HepG2 (cell line): Measurements from ENCODE around the gene TIGD6. TPM values are rescaled to one million over a fixed set of nuclear protein-coding genes. Genes with fewer than 3 reads are reported as not detected.
A peak's percentile ranks its signal among the peaks of the same experiment; 100 is the strongest.

Experiments used
- BORCS8-MEF2B ChIP-seq: sonication (generic); formaldehyde crosslinking; IDR thresholded peaks from 2 replicates; pipeline ENCODE4 v1.8.0; 2022; ENCODE audit warnings: mild to moderate bottlenecking, missing genetic modification reagents
- FIP1L1 ChIP-seq: fragments of 200-400 bp; formaldehyde crosslinking; IDR thresholded peaks from 2 replicates; pipeline ENCODE4 v1.6.1; 2018; ENCODE audit warnings: low read depth, mild to moderate bottlenecking, low read length, moderate library complexity, borderline replicate concordance; ENCODE audit not compliant: insufficient read depth
- GRHL1 ChIP-seq: sonication (generic); formaldehyde crosslinking; conservative IDR thresholded peaks from 2 replicates; pipeline ENCODE4 v1.8.0; 2022; ENCODE audit warnings: missing genetic modification reagents
- HNF4A ChIP-seq: sonication (generic); formaldehyde crosslinking; IDR thresholded peaks from 2 replicates; pipeline ENCODE4 v1.4.0; 2020; ENCODE audit warnings: missing genetic modification reagents
- PCBP2 ChIP-seq: fragments of 200-400 bp; formaldehyde crosslinking; optimal IDR thresholded peaks from 2 replicates; pipeline ENCODE3; 2018; ENCODE audit warnings: low read length, low read depth; ENCODE audit not compliant: poor library complexity, severe bottlenecking
- RELA ChIP-seq: sonication (generic); formaldehyde crosslinking; IDR thresholded peaks from 2 replicates; pipeline ENCODE4 v1.4.0; 2020; ENCODE audit warnings: missing genetic modification reagents
- TAF15 ChIP-seq: fragments of 200-400 bp; formaldehyde crosslinking; IDR thresholded peaks from one replicate; pipeline ENCODE4 v1.6.1; 2018; ENCODE audit warnings: mild to moderate bottlenecking, low read depth, low read length; ENCODE audit not compliant: poor library complexity, severe bottlenecking
- WIZ ChIP-seq: sonication (generic); formaldehyde crosslinking; IDR thresholded peaks from 2 replicates; pipeline ENCODE4 v1.5.1; 2020; ENCODE audit warnings: mild to moderate bottlenecking, missing genetic modification reagents
- ZNF264 ChIP-seq: sonication (generic); formaldehyde crosslinking; IDR thresholded peaks from 2 replicates; pipeline ENCODE4 v1.4.0; 2020; ENCODE audit warnings: missing genetic modification reagents
- ZNF317 ChIP-seq: sonication (generic); formaldehyde crosslinking; IDR thresholded peaks from 2 replicates; pipeline ENCODE4 v1.5.0; 2020; ENCODE audit warnings: mild to moderate bottlenecking, missing genetic modification reagents
- ZNF556 ChIP-seq: sonication (generic); formaldehyde crosslinking; IDR thresholded peaks from 2 replicates; pipeline ENCODE4 v1.4.0; 2020; ENCODE audit warnings: mild to moderate bottlenecking, missing genetic modification reagents, borderline replicate concordance
- ZNF607 ChIP-seq: sonication (generic); formaldehyde crosslinking; IDR thresholded peaks from 2 replicates; pipeline ENCODE4 v1.5.1; 2020; ENCODE audit warnings: missing genetic modification reagents, mild to moderate bottlenecking, borderline replicate concordance
- ZNF670 ChIP-seq: sonication (generic); formaldehyde crosslinking; IDR thresholded peaks from 2 replicates; pipeline ENCODE4 v1.8.0; 2022; ENCODE audit warnings: mild to moderate bottlenecking, missing genetic modification reagents, borderline replicate concordance
- ZNF770 ChIP-seq: sonication (generic); formaldehyde crosslinking; IDR thresholded peaks from 2 replicates; pipeline ENCODE4 v1.5.0; 2020; ENCODE audit warnings: mild to moderate bottlenecking, missing genetic modification reagents
- polyA plus RNA-seq, 8 experiments: library from polyadenylated mRNA; depleted of rRNA in 3 of 8; stranded (reverse) in 7 of 8; unstranded in 1 of 8; fragments of >200 nt; fragmentation: Illumina TruSeq in 4 of 8; extraction: Trizol in 4 of 8; gene quantifications; 2 replicates each; pipeline versions ENCODE4 v1.2.1 to v1.2.3, GENCODE V29; 2011 to 2016; ENCODE audit warnings: low read depth in 4 of 8, missing spikeins in 1 of 8, mixed read lengths in 1 of 8; ENCODE audit not compliant: insufficient read depth in 1 of 8
- total RNA-seq, 5 experiments: library from RNA; depleted of rRNA; stranded (reverse); fragments of >200 nt; fragmentation: Illumina TruSeq; extraction: Trizol; gene quantifications; 2 replicates each; pipeline ENCODE4 v1.2.3, GENCODE V29; 2016; ENCODE audit warnings: low read depth in 1 of 5
- TF ChIP-seq, protein P1 (sequence below): sonication (generic); formaldehyde crosslinking; conservative IDR thresholded peaks from 2 replicates; pipeline ENCODE4 v1.8.0; 2022; ENCODE audit warnings: low read depth, missing genetic modification reagents
- TF ChIP-seq, protein P2 (sequence below): sonication (generic); formaldehyde crosslinking; conservative IDR thresholded peaks from 2 replicates; pipeline ENCODE4 v1.4.0; 2020; ENCODE audit warnings: missing genetic modification reagents
- TF ChIP-seq, protein P3 (sequence below): sonication (generic); formaldehyde crosslinking; IDR thresholded peaks from 2 replicates; pipeline ENCODE4 v1.5.1; 2020; ENCODE audit warnings: missing genetic modification reagents, mild to moderate bottlenecking, borderline replicate concordance

The TIGD6 gene
- total and polyA plus RNA-seq, 2 of the 13 experiments (the other 11 are each of a cell fraction or from before 2014, with no cell fraction given), result 2.1 to 2.9 TPM

GRCh38 chr5:150000256-150000989 is at the start of gene TIGD6, which contains the start of gene HMGXB3 (continued):
- TF ChIP-seq ZNF670 (CRISPR knock-in tag), result peak; percentile 95
- peak; percentile 56 for TF ChIP-seq HNF4A (CRISPR knock-in tag)
- TF ChIP-seq, protein P1, sequence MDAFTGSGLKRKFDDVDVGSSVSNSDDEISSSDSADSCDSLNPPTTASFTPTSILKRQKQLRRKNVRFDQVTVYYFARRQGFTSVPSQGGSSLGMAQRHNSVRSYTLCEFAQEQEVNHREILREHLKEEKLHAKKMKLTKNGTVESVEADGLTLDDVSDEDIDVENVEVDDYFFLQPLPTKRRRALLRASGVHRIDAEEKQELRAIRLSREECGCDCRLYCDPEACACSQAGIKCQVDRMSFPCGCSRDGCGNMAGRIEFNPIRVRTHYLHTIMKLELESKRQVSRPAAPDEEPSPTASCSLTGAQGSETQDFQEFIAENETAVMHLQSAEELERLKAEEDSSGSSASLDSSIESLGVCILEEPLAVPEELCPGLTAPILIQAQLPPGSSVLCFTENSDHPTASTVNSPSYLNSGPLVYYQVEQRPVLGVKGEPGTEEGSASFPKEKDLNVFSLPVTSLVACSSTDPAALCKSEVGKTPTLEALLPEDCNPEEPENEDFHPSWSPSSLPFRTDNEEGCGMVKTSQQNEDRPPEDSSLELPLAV (CRISPR knock-in tag), result no peak
- peak; percentile 86; the same call in 1 of the 2 replicates for TF ChIP-seq ZNF556 (CRISPR knock-in tag)
- TF ChIP-seq GRHL1 (CRISPR knock-in tag), result no peak
- TF ChIP-seq BORCS8-MEF2B (CRISPR knock-in tag), result 0 out of 2 replicates have a peak, but pooled peaks have one; percentile 53
- TF ChIP-seq ZNF264, result peak; percentile 87
- TF ChIP-seq, protein P2, sequence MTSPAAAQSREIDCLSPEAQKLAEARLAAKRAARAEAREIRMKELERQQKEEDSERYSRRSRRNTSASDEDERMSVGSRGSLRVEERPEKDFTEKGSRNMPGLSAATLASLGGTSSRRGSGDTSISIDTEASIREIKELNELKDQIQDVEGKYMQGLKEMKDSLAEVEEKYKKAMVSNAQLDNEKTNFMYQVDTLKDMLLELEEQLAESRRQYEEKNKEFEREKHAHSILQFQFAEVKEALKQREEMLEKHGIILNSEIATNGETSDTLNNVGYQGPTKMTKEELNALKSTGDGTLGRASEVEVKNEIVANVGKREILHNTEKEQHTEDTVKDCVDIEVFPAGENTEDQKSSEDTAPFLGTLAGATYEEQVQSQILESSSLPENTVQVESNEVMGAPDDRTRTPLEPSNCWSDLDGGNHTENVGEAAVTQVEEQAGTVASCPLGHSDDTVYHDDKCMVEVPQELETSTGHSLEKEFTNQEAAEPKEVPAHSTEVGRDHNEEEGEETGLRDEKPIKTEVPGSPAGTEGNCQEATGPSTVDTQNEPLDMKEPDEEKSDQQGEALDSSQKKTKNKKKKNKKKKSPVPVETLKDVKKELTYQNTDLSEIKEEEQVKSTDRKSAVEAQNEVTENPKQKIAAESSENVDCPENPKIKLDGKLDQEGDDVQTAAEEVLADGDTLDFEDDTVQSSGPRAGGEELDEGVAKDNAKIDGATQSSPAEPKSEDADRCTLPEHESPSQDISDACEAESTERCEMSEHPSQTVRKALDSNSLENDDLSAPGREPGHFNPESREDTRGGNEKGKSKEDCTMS (CRISPR knock-in tag), result no peak; the same call in 1 of the 2 replicates
- peak; percentile 80 for TF ChIP-seq WIZ (CRISPR knock-in tag)
- no peak for TF ChIP-seq PCBP2
- peak; percentile 90 for TF ChIP-seq ZNF607 (CRISPR knock-in tag)
- TF ChIP-seq ZNF770 (CRISPR knock-in tag), result peak; percentile 56; the same call in 1 of the 2 replicates
- no peak for TF ChIP-seq FIP1L1
- 0 out of 2 replicates have a peak, but pooled peaks have one; percentile 25 for TF ChIP-seq ZNF317 (CRISPR knock-in tag)
- TF ChIP-seq, protein P3, sequence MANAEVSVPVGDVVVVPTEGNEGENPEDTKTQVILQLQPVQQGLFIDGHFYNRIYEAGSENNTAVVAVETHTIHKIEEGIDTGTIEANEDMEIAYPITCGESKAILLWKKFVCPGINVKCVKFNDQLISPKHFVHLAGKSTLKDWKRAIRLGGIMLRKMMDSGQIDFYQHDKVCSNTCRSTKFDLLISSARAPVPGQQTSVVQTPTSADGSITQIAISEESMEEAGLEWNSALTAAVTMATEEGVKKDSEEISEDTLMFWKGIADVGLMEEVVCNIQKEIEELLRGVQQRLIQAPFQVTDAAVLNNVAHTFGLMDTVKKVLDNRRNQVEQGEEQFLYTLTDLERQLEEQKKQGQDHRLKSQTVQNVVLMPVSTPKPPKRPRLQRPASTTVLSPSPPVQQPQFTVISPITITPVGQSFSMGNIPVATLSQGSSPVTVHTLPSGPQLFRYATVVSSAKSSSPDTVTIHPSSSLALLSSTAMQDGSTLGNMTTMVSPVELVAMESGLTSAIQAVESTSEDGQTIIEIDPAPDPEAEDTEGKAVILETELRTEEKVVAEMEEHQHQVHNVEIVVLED (CRISPR knock-in tag), result peak; percentile 83
- TF ChIP-seq RELA (CRISPR knock-in tag), result no peak; the same call in 1 of the 2 replicates
- no peak for TF ChIP-seq TAF15
